Adrenal gland (tissue), 12 donors: ENCODE data around the gene ZBTB45. TPM values are rescaled to one million over a fixed set of nuclear protein-coding genes. Genes with fewer than 3 reads are reported as not detected.

Source experiments
- DNase-seq, 7 donors: peaks; one replicate each; pipeline ENCODE4 v3.0.0-alpha.2; 2019 to 2020
- H3K27ac ChIP-seq, 5 donors: fragments of 200-600 bp; sonication (generic) in 4 of 5; 1 replicate in 3 of 5; 2 replicates in 2 of 5; pipeline versions ENCODE4 v1.5.1 to v1.8.0; 2016 to 2020; ENCODE audit warnings: mild to moderate bottlenecking in 1 of 5
- H3K27me3 ChIP-seq: fragments of 200-600 bp; 2 replicates; pipeline ENCODE4 v1.8.0; 2021
- H3K36me3 ChIP-seq, 2 donors: fragments of 200-600 bp; replicated peaks in 1 of 2; 1 replicate in 1 of 2; 2 replicates in 1 of 2; pipeline versions ENCODE4 v1.5.1 to v1.8.0; 2018 to 2022
- H3K4me1 ChIP-seq, 2 donors: fragments of 200-600 bp; replicated peaks in 1 of 2; 1 replicate in 1 of 2; 2 replicates in 1 of 2; pipeline versions ENCODE4 v1.5.1 to v1.8.0; 2018 to 2021
- H3K4me3 ChIP-seq, 4 donors: fragments of 200-600 bp; sonication (generic) in 3 of 4; one replicate each; pipeline ENCODE4 v1.5.1; 2016 to 2018
- H3K9me3 ChIP-seq, 3 donors: fragments of 200-600 bp; sonication (generic) in 1 of 3; replicated peaks in 1 of 3; 1 replicate in 2 of 3; 2 replicates in 1 of 3; pipeline versions ENCODE4 v1.5.1 to v1.8.0; 2016 to 2021
- POLR2A ChIP-seq, 2 donors: fragments of 450-650 bp; IDR thresholded peaks; one replicate each; pipeline ENCODE4 v1.6.1; 2017; ENCODE audit warnings: antibody characterized with exemption in 2 of 2, mild to moderate bottlenecking in 2 of 2, moderate library complexity in 1 of 2
- WGBS, 4 donors: extraction: QIAGEN DNeasy Blood & Tissue Kit in 2 of 4; methylation state at CpG; one replicate each; pipeline versions ENCODE4 v1.1.5 to v1.1.7; 2013 to 2017; 5-methylcytosine and 5-hydroxymethylcytosine counted together
- intact Hi-C, 2 donors: fragments of 100-400 bp; cut with DNase I; formaldehyde crosslinking; loops; one replicate each; pipeline versions ENCODE4 v1.14.1 to v1.15.0; 2022 to 2023
- polyA plus RNA-seq, 3 donors: library from polyadenylated mRNA; stranded (reverse); fragments of 200-250 nt in 2 of 3; fragments of 350-450 nt in 1 of 3; fragmentation: Illumina TruSeq in 1 of 3; extraction: RNeasy Lipid Tissue Mini Kit (QIAGEN cat#74804) in 1 of 3; gene quantifications; one replicate each; pipeline ENCODE4 v1.2.3, GENCODE V29; 2013 to 2014
- total RNA-seq, 9 donors: library from RNA; depleted of rRNA in 4 of 9; stranded (reverse); fragments of >200 nt in 4 of 9; fragments of 120-200 nt in 1 of 9; fragmentation: NEBNext Ultra II Directional in 1 of 9; extraction: Animal tissue kit (Norgen Biotek cat#: 25700) in 1 of 9; gene quantifications; one replicate each; pipeline versions ENCODE4 v1.1.0 to v1.2.4, GENCODE V29; 2013 to 2023
- TF ChIP-seq, protein P1 (sequence below), 6 experiments: fragments of 450-650 bp in 4 of 6; fragments of 200-600 bp in 2 of 6; sonication (generic) in 1 of 6; IDR thresholded peaks; 1 replicate in 5 of 6; 2 replicates in 1 of 6; pipeline versions ENCODE4 v1.5.1 to v1.8.0; 2016 to 2021; ENCODE audit warnings: antibody characterized with exemption in 6 of 6, mild to moderate bottlenecking in 2 of 6, moderate library complexity in 1 of 6
- donor health status: healthy with polysubstance abuse.
- donor health status: Bipolar disorder and iron deficiency.
- donor health status: DM: yes; HTN: yes; CAD: no.
- donor health status: DM: no; HTN: no; CAD: no.
- donor health status: DM: no; HTN: no; CAD: no.
- donor health status: DM: yes; HTN: yes; CAD: no.

The ZBTB45 gene
- total and polyA plus RNA-seq, 12 donors: 1.7 to 20.4 (median 12.8) TPM

DNA sequence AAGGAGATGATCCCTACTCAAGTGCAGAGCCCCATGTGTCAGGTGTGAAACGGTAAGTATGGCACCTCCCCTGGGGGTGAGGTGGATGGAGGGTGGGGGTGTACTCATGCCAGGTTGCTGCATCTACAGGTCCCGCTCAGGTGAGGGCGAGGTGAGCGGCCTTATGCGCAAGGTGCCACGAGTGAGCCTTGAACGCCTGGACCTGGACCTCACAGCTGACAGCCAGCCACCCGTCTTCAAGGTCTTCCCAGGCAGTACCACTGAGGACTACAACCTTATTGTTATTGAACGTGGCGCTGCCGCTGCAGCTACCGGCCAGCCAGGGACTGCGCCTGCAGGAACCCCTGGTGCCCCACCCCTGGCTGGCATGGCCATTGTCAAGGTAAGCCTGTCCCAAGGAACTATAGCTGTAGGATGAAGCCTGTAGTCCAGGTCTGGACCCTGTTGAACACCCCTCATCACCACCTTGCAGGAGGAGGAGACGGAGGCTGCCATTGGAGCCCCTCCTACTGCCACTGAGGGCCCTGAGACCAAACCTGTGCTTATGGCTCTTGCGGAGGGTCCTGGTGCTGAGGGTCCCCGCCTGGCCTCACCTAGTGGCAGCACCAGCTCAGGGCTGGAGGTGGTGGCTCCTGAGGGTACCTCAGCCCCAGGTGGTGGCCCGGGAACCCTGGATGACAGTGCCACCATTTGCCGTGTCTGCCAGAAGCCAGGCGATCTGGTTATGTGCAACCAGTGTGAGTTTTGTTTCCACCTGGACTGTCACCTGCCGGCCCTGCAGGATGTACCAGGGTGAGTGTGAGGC, 29.5 kb upstream of the ZBTB45 start:
- H3K4me1 ChIP-seq: peaks cover 26 to 36% of the 10 kb centered on the region in 2 donors

DNA sequence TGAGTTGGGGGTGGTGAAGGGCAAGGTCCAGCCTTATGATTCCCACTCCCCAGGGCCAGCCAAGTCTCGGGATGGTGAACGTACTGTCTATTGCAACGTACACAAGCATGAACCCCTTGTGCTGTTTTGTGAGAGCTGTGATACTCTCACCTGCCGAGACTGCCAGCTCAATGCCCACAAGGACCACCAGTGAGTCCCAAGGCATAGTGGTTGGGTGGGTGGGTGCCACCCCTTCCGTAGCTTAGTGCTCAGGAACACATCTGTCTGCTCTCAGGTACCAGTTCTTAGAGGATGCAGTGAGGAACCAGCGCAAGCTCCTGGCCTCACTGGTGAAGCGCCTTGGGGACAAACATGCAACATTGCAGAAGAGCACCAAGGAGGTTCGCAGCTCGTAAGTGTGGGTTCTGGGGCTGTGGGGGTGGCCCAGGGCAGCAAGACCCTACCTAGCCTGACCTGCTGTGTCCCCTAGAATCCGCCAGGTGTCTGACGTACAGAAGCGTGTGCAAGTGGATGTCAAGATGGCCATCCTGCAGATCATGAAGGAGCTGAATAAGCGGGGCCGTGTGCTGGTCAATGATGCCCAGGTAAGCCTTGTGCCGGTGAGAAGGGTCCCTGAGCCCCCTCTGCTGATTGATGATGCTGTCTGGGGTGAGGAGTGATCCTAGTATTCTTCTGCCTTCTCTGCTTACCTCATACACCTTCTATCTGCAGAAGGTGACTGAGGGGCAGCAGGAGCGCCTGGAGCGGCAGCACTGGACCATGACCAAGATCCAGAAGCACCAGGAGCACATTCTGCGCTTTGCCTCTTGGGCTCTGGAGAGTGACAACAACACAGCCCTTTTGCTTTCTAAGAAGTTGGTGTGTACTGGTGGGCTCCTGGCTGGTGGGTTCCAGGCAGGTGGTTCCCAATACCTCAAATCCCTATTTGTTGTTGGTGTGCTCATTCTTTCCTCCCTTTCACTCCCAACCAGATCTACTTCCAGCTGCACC, 28.0 kb upstream of the ZBTB45 start:
- H3K27me3 ChIP-seq: no peaks in the 10 kb centered on the region
- 85 to 90% (median 86%) methylated on average over 9 to 18 of the region's 18 CpGs for WGBS, 4 donors
- no peak overlapping the region for H3K27ac ChIP-seq
- H3K4me3 ChIP-seq: no peak overlapping the region
- DNase-seq: no peak
- peaks cover 0 to 56% of the 10 kb centered on the region in 2 donors for H3K36me3 ChIP-seq
- no peak for TF ChIP-seq POLR2A (IDR thresholded peaks at IDR 0.05)
- TF ChIP-seq, protein P1, sequence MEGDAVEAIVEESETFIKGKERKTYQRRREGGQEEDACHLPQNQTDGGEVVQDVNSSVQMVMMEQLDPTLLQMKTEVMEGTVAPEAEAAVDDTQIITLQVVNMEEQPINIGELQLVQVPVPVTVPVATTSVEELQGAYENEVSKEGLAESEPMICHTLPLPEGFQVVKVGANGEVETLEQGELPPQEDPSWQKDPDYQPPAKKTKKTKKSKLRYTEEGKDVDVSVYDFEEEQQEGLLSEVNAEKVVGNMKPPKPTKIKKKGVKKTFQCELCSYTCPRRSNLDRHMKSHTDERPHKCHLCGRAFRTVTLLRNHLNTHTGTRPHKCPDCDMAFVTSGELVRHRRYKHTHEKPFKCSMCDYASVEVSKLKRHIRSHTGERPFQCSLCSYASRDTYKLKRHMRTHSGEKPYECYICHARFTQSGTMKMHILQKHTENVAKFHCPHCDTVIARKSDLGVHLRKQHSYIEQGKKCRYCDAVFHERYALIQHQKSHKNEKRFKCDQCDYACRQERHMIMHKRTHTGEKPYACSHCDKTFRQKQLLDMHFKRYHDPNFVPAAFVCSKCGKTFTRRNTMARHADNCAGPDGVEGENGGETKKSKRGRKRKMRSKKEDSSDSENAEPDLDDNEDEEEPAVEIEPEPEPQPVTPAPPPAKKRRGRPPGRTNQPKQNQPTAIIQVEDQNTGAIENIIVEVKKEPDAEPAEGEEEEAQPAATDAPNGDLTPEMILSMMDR (IDR thresholded peaks at IDR 0.05): no peak
- H3K9me3 ChIP-seq: no peaks in the 10 kb centered on the region
- peaks cover 19 to 30% of the 10 kb centered on the region in 2 donors for H3K4me1 ChIP-seq
- intact Hi-C loops: no loop called here

More for the DNA sequence above, 29.5 kb upstream of the ZBTB45 start:
- no peaks in the 10 kb centered on the region for H3K9me3 ChIP-seq
- 88 to 100% (median 90%) methylated on average over 2 to 20 of the region's 20 CpGs for WGBS, 4 donors
- no peaks in the 10 kb centered on the region for H3K27me3 ChIP-seq
- H3K4me3 ChIP-seq: no peak overlapping the region
- TF ChIP-seq, protein P1 (IDR thresholded peaks at IDR 0.05): no peak
- TF ChIP-seq POLR2A (IDR thresholded peaks at IDR 0.05): no peak
- intact Hi-C loops: no loop called here
- peak in 2 of 7 donors; percentile 35 to 54 for DNase-seq
- H3K27ac ChIP-seq: no peak overlapping the region
- H3K36me3 ChIP-seq: peaks cover 0 to 66% of the 10 kb centered on the region in 2 donors

DNA sequence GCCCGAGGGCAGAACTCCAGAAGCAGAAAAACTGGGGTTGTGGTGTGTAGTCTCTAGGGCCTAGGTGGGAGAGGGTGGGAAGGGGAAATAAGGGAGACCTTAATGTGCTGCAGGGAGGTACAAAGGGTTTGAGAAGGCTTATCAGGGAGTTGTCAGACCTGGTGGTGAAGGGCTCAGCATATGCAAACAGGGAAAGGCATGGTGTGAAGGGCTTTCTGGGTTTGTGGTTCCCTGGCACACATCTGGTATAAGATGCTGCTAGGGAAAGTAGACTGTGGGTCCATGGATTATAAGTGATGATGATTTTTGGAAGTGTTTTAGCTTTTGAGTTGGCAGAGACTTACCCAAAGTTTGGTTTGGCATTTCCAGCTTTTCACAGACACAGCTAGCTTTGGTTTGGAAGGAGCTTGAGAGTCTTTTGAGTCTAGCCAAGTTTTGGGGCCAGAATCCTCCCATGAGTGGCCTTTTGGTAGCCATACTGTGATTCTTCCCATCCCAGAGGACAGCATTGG, 26.5 kb upstream of the ZBTB45 start:
- Histone ChIP-seq H3K27ac (peak overlapping the region in 1 of 5 donors; percentile 95), H3K27me3 (no peaks in the 10 kb centered on the region), H3K4me3 (peak overlapping the region in 2 of 4 donors; percentile 59 to 96), H3K9me3 (no peaks in the 10 kb centered on the region), H3K36me3 (peaks cover 0 to 41% of the 10 kb centered on the region in 2 donors), H3K4me1 (peaks cover 19 to 30% of the 10 kb centered on the region in 2 donors)
- intact Hi-C loops: no loop called here
- TF ChIP-seq POLR2A (IDR thresholded peaks at IDR 0.05): no peak
- TF ChIP-seq, protein P1 (IDR thresholded peaks at IDR 0.05): no peak
- 9 to 20% (median 11%) methylated on average over 1 of the region's 1 CpG for WGBS, 4 donors
- no peak for DNase-seq
